Astrocyte (in vitro differentiated cells and primary cell): ENCODE results near the gene SCGB1C2.

Experiments
- CTCF ChIP-seq: IDR thresholded peaks from 2 replicates; pipeline ENCODE4 v1.5.1; 2011; ENCODE audit warnings: low read depth, mild to moderate bottlenecking, inconsistent platforms, low read length, moderate library complexity; ENCODE audit not compliant: insufficient read depth
- EZH2 ChIP-seq: IDR thresholded peaks from 2 replicates; pipeline ENCODE4 v1.6.1; 2012; ENCODE audit warnings: mild to moderate bottlenecking, low read length, inconsistent platforms; ENCODE audit not compliant: insufficient read depth

GRCh38 chr17:151886-152859 lies 14.8 kb downstream of the SCGB1C2 start:
- no peak for TF ChIP-seq CTCF
- TF ChIP-seq EZH2, result no peak
